ENCODE measurements around the gene ATRIP. TPM values are rescaled to one million over a fixed set of nuclear protein-coding genes. Genes with fewer than 3 reads are reported as not detected.

The ATRIP gene
- total and polyA plus RNA-seq, 12 donors: 2.2 to 5.4 (median 3.8) TPM

DNA sequence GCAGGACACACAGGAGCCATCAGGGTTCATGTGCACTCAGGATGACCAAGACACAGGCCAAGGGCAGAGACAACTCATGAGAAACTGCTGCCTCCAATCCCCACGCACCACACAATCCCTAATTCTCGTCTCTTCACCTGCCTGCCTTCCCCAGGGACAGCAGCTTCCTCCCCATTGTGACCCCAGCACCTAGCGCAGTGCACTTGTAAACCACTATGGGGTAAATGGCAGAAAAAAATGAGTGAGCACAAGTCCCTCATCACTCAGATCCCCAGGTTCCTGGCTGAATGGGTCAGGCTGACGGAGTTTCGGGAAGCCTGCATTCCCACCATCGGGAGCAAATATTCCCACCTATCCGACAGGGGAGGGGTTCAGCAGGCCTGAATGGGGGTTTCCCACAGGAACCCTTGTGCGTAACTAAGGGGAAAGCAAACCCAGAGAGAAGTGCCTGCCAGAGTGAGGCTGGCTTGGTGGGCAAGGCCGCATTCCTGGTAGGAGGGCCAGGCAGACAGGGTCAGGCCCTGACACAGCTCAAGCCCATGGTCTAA, 35.4 kb upstream of the ATRIP start:
- no peak for TF ChIP-seq CTCF (IDR thresholded peaks at IDR 0.05)
- Histone ChIP-seq H3K9me3 (no peaks in the 10 kb centered on the region), H3K4me3 (no peak overlapping the region), H3K36me3 (peaks cover 0 to 100% (median 33%) of the 10 kb centered on the region in 9 donors), H3K27ac (no peak overlapping the region), H3K27me3 (no peaks in the 10 kb centered on the region), H3K4me1 (no peaks in the 10 kb centered on the region)
- 93 to 94% methylated on average over 9 of the region's 9 CpGs for WGBS, 2 donors
- no peak for DNase-seq
- ATAC-seq: no peak
- intact Hi-C loops (cut with DNase I): no loop called here

DNA sequence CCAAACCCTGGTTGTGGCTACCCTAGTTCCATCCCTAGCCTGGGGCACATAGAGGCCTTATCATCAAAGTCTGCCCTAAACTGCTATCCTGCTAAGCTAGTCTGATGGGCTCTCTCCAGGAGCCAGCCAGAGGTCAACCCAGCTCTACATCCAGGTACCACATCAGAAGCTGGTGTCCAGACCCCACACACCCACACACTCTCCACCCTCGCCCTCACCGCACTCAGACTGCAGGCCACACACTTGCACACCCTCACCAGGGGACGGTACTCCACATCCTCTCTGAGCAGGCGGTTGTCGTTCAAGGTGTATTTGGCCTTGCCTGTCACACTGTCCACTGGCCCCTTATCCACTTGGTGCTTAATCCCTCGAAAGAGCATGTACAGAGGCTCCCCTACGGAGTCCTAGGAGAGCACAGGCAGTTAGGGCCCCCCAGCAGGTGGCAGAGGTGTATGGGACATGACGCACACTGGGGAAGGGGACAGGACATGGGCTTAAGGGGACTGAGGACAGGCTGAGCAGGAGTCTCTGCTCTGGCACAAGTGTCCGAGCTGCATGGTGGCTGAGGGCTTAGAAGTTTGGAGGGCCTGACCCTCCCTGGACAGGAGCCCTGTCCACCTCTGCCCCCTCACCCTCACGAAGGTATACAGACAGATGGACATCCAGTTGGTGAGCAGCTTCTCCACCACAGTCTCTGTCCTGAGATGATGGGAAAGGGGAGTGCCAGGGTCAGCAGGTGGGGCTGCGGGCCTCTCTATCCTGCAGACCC, 34.7 kb upstream of the ATRIP start:
- intact Hi-C loops (cut with DNase I): no loop called here
- no peak overlapping the region for H3K4me3 ChIP-seq
- H3K4me1 ChIP-seq: no peaks in the 10 kb centered on the region
- no peaks in the 10 kb centered on the region for H3K27me3 ChIP-seq
- 94 to 96% methylated on average over 11 of the region's 11 CpGs for WGBS, 2 donors
- TF ChIP-seq CTCF (IDR thresholded peaks at IDR 0.05): no peak
- peaks cover 0 to 100% (median 29%) of the 10 kb centered on the region in 9 donors for H3K36me3 ChIP-seq
- DNase-seq: no peak
- H3K27ac ChIP-seq: no peak overlapping the region
- H3K9me3 ChIP-seq: no peaks in the 10 kb centered on the region
- ATAC-seq: no peak

DNA sequence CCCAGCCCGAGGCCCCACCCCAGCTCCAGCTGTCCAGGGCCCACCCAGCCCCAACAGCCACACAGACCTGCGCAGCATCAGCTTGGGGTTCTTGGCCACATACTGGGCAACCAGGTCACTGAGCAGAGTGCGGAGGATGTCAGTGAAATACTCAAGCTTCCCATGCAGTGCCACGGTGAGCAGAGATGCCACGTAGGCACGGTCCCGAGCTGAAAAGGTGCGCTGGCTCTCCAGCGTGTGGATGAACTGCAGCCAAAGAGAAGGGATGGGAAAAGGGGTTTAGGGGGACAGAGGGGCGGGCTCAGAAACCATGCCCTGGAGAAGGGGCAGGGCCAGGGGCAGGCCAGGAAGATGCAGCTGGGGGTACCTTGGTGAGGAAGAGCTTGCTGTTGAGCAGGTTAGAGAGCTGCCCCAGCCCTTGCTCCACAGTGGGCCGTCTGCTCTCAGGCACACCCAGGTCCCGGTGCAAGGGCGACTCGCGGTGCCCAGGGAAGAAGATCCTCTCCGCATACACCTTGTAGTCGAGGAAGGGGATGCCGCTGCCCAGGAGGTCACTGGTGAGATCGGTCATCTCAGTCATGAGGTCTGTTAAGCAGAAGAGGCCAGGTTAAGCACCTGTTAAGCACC, 34.0 kb upstream of the ATRIP start:
- intact Hi-C loops (cut with DNase I): no loop called here
- no peak overlapping the region for H3K27ac ChIP-seq
- DNase-seq: no peak
- H3K36me3 ChIP-seq: peaks cover 0 to 100% (median 34%) of the 10 kb centered on the region in 9 donors
- no peaks in the 10 kb centered on the region for H3K4me1 ChIP-seq
- no peak overlapping the region for H3K4me3 ChIP-seq
- no peaks in the 10 kb centered on the region for H3K9me3 ChIP-seq
- ATAC-seq: no peak
- WGBS, 2 donors: 94 to 95% methylated on average over 19 of the region's 19 CpGs
- no peaks in the 10 kb centered on the region for H3K27me3 ChIP-seq
- no peak for TF ChIP-seq CTCF (IDR thresholded peaks at IDR 0.05)

DNA sequence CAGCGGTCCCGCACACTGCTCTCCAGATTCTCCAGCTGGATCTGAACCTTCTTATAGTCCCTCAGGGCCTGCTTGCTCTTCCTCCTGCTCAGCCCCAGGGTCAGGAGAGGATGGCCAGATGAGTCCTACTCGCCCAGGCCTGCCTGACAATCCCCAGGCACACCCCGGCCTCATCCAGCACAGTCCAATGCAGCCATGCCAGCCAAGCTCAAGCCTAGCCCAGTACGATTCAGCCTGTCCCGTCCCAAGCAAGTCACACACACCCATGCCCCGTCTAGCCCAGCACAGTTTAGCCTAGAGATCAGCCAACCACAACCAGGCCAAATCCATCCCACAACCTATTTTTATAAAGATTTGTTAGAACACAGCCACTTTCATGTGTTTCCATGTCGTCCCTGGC, 33.5 kb upstream of the ATRIP start:
- DNase-seq: no peak
- H3K36me3 ChIP-seq: peaks cover 0 to 100% (median 40%) of the 10 kb centered on the region in 9 donors
- no peak overlapping the region for H3K27ac ChIP-seq
- no peak overlapping the region for H3K4me3 ChIP-seq
- TF ChIP-seq CTCF (IDR thresholded peaks at IDR 0.05): no peak
- no peaks in the 10 kb centered on the region for H3K27me3 ChIP-seq
- ATAC-seq: no peak
- no peaks in the 10 kb centered on the region for H3K9me3 ChIP-seq
- WGBS, 2 donors: 91 to 93% methylated on average over 8 of the region's 8 CpGs
- intact Hi-C loops (cut with DNase I): no loop called here
- H3K4me1 ChIP-seq: no peaks in the 10 kb centered on the region
